Common myeloid progenitor, CD34-positive (primary cell): Measurements from ENCODE around the gene TWIST1.

Experiments used
- CTCF ChIA-PET: fragments of 350-600 bp; sonication (Branson Sonifier 250); formaldehyde crosslinking; loops from one replicate; lab custom pipeline; 2021; ENCODE audit warnings: antibody characterized with exemption; lab: Charles Lee
- POLR2A ChIA-PET: fragments of 350-600 bp; sonication (Branson Sonifier 250); formaldehyde crosslinking; loops from one replicate; lab custom pipeline; 2021; ENCODE audit warnings: antibody characterized with exemption; lab: Charles Lee
- DNase-seq, 3 donors: peaks; one replicate each; pipeline versions ENCODE4 v3.0.0 to v3.0.0-alpha.2; 2013
- H3K27ac ChIP-seq, 2 experiments: 1 replicate in 1 of 2; 2 replicates in 1 of 2; pipeline ENCODE4 v1.7.0; 2013; ENCODE audit warnings: inconsistent platforms in 2 of 2, low read length in 2 of 2, mild to moderate bottlenecking in 2 of 2, low read depth in 1 of 2, moderate library complexity in 1 of 2; ENCODE audit not compliant: severe bottlenecking in 2 of 2, insufficient read depth in 1 of 2, poor library complexity in 1 of 2
- H3K27me3 ChIP-seq, 5 experiments: replicated peaks in 2 of 5; 1 replicate in 3 of 5; 2 replicates in 2 of 5; pipeline versions ENCODE4 v1.6.1 to v1.7.0; 2013; ENCODE audit warnings: low read length in 4 of 5, mild to moderate bottlenecking in 2 of 5, moderate library complexity in 2 of 5, inconsistent platforms in 1 of 5; ENCODE audit not compliant: insufficient read depth in 5 of 5, control insufficient read depth in 4 of 5
- H3K36me3 ChIP-seq, 4 experiments: 1 replicate in 2 of 4; 2 replicates in 2 of 4; pipeline versions ENCODE4 v1.6.1 to v1.7.0; 2013; ENCODE audit warnings: low read length in 3 of 4, control low read depth in 1 of 4, mild to moderate bottlenecking in 1 of 4; ENCODE audit not compliant: control insufficient read depth in 4 of 4, insufficient read depth in 4 of 4
- H3K4me1 ChIP-seq, 4 experiments: 1 replicate in 3 of 4; 2 replicates in 1 of 4; pipeline versions ENCODE4 v1.6.1 to v1.7.1; 2013; ENCODE audit warnings: low read length in 3 of 4, mild to moderate bottlenecking in 3 of 4, control low read depth in 1 of 4, inconsistent platforms in 1 of 4, moderate library complexity in 1 of 4; ENCODE audit not compliant: control insufficient read depth in 4 of 4, insufficient read depth in 4 of 4; ENCODE audit errors: control extremely low read depth in 1 of 4
- H3K4me3 ChIP-seq, 7 experiments: 1 replicate in 4 of 7; 2 replicates in 3 of 7; pipeline versions ENCODE4 v1.5.1 to v1.7.0; 2013; ENCODE audit warnings: mild to moderate bottlenecking in 7 of 7, low read length in 6 of 7, moderate library complexity in 6 of 7, inconsistent platforms in 2 of 7, low read depth in 2 of 7, control low read depth in 1 of 7; ENCODE audit not compliant: insufficient read depth in 4 of 7, control insufficient read depth in 1 of 7; ENCODE audit errors: extremely low read depth in 1 of 7
- H3K9me3 ChIP-seq, 5 experiments: 1 replicate in 4 of 5; 2 replicates in 1 of 5; pipeline versions ENCODE4 v1.6.1 to v1.7.1; 2013; ENCODE audit warnings: low read length in 4 of 5, mild to moderate bottlenecking in 2 of 5, inconsistent platforms in 1 of 5, low read depth in 1 of 5, moderate library complexity in 1 of 5; ENCODE audit not compliant: control insufficient read depth in 4 of 5, insufficient read depth in 2 of 5; ENCODE audit errors: control extremely low read depth in 1 of 5
- WGBS: methylation state at CpG from one replicate; pipeline ENCODE4 v1.1.5; 2013; ENCODE audit not compliant: insufficient coverage; 5-methylcytosine and 5-hydroxymethylcytosine counted together

The TWIST1 gene

DNA sequence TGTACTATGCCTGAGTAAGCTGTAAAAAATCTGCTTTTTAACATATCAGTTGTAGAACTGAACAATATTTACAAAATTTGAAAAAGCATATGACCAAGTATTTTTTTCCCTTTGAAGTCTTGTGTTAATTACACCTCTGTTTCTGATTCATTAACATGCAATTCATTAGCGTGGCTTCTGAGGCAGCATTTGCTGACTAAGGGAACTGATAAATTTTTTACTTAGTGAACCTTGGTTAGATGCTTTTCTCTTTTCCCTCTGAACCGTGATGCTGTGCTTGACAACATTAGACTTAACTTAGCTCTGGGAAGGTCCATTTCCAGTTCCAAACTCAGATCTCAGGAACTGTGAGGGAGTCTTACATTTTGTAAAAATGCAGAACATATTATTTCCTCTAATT, 28.1 kb downstream of the TWIST1 start:
- ChIA-PET POLR2A (interaction anchor here (0.5 kb wide), 1 partner anchor 18 kb away, joined by 3 read pairs; no protein-coding TSS in a partner anchor), CTCF (interaction anchor here (0.6 to 1.6 kb wide), 3 partner anchors 11 to 739 kb away, joined by 3 read pairs; no protein-coding TSS in a partner anchor)
- no peak for DNase-seq
- Histone ChIP-seq H3K36me3 (no peaks in the 10 kb centered on the region), H3K27me3 (peaks cover 0 to 7% (median 2%) of the 10 kb centered on the region in 5 experiments), H3K4me1 (no peaks in the 10 kb centered on the region), H3K4me3 (no peak overlapping the region), H3K27ac (no peak overlapping the region), H3K9me3 (peaks cover 0 to 7% (median 0%) of the 10 kb centered on the region in 5 experiments)
- WGBS = no CpG with 5 or more reads among the region's 2 CpGs

DNA sequence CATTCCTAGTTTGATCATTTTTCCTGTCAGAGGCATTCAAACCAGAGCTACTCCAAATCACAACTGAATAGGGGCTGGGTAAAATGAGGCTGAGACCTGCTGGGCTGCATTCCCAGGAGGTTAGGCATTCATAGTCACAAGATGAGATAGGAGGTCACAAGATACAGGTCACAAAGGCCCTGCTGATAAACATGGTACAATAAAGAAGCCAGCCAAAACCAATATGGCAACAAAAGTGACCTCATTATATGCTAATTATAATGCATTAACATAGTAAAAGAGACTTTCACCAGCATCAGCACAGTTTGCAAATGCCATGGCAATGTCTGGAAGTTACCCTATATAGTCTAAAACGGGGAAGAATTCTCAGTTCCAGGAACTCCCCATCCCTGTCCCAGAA, 37.3 kb downstream of the TWIST1 start:
- no peaks in the 10 kb centered on the region for H3K36me3 ChIP-seq
- H3K4me3 ChIP-seq = no peak overlapping the region
- 57% methylated on average over 1 of the region's 1 CpG for WGBS
- no peaks in the 10 kb centered on the region for H3K4me1 ChIP-seq
- DNase-seq = no peak
- H3K9me3 ChIP-seq = no peaks in the 10 kb centered on the region
- POLR2A ChIA-PET = no interaction called here
- H3K27ac ChIP-seq = no peak overlapping the region
- H3K27me3 ChIP-seq = no peaks in the 10 kb centered on the region
- CTCF ChIA-PET = no interaction called here

DNA sequence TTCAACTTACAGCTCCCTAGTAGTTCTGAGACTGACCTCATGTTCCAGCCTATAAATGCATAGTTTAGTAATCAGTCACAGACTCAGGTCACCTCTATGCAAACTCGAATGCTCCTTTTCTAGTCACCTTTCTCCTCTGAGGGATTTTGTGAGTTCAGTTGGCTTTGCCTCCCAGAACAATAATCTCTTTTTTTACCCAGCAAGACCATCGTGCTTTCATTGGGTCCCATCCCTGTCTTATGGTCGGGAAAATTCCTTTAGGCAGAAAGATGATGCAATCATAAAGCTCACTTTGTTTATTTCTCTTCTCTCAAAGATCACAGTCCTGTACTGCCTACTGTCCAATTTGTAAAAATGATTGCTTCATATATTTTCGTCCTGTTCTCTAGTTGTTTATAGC, 38.4 kb downstream of the TWIST1 start:
- 97% methylated on average over 3 of the region's 4 CpGs for WGBS
- POLR2A ChIA-PET = no interaction called here

DNA sequence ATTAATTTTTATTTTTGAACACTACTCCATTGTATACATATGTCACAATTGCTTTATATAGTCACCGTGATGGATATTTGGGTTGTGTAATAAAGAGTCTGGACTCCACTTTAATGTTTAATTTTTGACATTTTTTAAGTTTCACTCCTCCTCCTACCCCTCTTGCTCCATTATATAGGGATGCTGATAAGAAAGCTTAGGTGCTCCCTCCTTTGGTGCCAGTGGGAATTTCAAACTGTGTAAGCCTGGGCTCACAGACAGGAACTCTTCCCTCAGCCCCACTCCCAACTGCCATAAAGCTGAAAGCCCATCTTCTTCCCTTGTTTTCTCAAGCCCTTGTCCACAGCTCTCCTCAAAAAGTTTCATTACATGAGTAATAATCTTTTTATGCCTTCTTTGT, 47.6 kb downstream of the TWIST1 start:
- H3K4me3 ChIP-seq = no peak overlapping the region
- ChIA-PET POLR2A (no interaction called here), CTCF (no interaction called here)
- H3K9me3 ChIP-seq = peaks cover 0 to 3% (median 0%) of the 10 kb centered on the region in 5 experiments
- no CpG with 5 or more reads among the region's 1 CpG for WGBS
- no peak overlapping the region for H3K27ac ChIP-seq
- H3K27me3 ChIP-seq = no peaks in the 10 kb centered on the region
- H3K4me1 ChIP-seq = no peaks in the 10 kb centered on the region
- no peak for DNase-seq
- H3K36me3 ChIP-seq = no peaks in the 10 kb centered on the region

More for the DNA sequence above, 38.4 kb downstream of the TWIST1 start:
- Histone ChIP-seq H3K4me3 (no peak overlapping the region), H3K27me3 (no peaks in the 10 kb centered on the region), H3K9me3 (peaks cover 0 to 3% (median 0%) of the 10 kb centered on the region in 5 experiments), H3K36me3 (no peaks in the 10 kb centered on the region), H3K27ac (no peak overlapping the region), H3K4me1 (no peaks in the 10 kb centered on the region)
- no peak for DNase-seq
- CTCF ChIA-PET = no interaction called here

DNA sequence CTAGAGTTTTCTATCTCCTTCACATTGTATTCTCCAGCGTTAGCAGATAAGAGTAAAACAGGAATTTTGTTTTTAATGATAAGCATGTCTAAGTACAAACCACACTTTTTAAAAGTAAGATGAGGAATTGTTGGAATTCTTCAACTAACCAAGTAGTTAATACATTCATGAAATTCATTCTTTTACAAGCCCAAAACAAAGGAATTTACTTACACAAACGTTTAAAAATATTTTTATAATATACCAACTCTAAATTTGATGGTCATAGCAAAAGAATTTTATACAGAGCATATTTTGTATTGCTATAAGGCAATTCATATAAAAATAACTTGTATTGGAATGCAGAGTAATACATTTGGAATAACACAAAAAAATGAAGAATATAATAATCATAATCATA, 51.3 kb downstream of the TWIST1 start:
- no peaks in the 10 kb centered on the region for H3K9me3 ChIP-seq
- no peak overlapping the region for H3K4me3 ChIP-seq
- WGBS = no CpG with 5 or more reads among the region's 2 CpGs
- no peak for DNase-seq
- no peaks in the 10 kb centered on the region for H3K4me1 ChIP-seq
- no peaks in the 10 kb centered on the region for H3K36me3 ChIP-seq
- POLR2A ChIA-PET = no interaction called here
- CTCF ChIA-PET = no interaction called here
- no peak overlapping the region for H3K27ac ChIP-seq
- H3K27me3 ChIP-seq = no peaks in the 10 kb centered on the region
